ENCODE measurements around the gene RPL13A.
"Not testable (repeated sequence)": the region's sequence is repeated elsewhere in the genome, so short reads cannot be mapped to it uniquely, and the experiment has no call there.

RPL13A gene

DNA sequence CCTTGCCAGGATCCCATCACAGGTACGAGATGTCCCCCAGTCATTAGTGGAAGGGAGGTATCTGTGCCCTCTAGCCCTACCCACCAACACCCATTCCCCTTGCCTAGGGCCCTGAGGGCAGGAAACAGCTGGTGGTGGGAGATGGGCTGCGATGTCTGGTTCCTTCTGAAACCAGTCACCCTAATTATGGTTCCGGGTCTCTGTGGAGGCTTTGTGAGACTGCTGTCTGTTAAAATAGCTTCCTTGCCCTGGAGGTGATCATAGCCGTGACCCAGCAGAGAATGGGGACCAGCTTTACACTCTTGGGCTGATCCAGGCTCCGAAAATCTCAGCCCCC lies 28.9 kb upstream of the RPL13A start:
- DNase-seq: no peak

DNA sequence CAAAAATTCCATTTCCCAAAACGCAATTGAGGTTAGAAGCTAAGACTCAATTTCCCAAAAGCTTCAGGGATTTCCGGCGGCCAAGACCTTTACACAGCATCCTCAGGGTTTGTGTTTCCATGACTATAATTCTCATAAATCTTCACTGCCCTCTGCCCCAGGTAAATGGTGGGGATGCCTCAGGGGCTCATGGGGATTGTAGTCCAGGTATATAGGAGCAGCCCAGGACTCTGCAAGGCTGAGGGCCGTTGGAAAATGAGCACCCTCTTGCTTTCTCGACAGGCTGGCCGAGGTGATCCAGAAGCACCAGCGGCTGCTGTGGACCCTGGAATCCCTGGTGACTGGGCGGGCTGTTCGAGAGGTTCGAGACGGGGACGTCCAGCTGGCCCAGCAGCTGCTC lies 28.0 kb upstream of the RPL13A start:
- DNase-seq: no peak

DNA sequence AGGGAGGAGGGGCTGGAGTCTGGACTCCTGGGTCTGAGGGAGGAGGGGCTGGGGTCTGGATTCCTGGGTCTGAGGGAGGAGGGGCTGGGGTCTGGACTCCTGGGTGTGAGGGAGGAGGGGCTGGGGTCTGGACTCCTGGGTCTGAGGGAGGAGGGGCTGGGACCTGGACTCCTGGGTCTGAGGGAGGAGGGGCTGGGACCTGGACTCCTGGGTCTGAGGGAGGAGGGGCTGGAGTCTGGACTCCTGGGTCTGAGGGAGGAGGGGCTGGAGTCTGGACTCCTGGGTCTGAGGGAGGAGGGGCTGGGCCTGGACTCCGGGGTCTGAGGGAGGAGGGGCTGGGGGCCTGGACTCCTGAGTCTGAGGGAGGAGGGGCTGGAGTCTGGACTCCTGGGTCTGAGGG lies 26.3 kb upstream of the RPL13A start:
- not testable (repeated sequence) for DNase-seq

DNA sequence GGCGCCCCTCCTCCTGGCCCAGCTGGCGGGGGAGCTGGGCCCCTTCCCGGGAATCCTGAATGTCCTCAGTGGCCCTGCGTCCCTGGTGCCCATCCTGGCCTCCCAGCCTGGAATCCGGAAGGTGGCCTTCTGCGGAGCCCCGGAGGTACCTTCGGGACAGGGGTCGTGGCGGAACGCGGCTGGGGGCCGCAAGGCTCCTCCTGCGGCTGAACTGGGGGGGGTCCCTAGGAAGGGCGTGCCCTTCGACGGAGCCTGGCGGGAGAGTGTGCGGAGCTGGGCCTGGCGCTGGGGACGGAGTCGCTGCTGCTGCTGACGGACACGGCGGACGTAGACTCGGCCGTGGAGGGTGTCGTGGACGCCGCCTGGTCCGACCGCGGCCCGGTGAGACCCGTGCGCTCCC lies 25.8 kb upstream of the RPL13A start:
- DNase-seq: no peak

- DNase-seq: no peak
These were observed 24.9 kb upstream of the RPL13A start for GRCh38 chr19:49462492-49462891.

GRCh38 chr19:49463960-49464740 lies 23.3 kb upstream of the RPL13A start:
- no peak for DNase-seq

GRCh38 chr19:49465371-49465770 lies 22.0 kb upstream of the RPL13A start:
- no peak for DNase-seq

- no peak for DNase-seq
These were observed 19.2 kb upstream of the RPL13A start for GRCh38 chr19:49468199-49468598.

DNA sequence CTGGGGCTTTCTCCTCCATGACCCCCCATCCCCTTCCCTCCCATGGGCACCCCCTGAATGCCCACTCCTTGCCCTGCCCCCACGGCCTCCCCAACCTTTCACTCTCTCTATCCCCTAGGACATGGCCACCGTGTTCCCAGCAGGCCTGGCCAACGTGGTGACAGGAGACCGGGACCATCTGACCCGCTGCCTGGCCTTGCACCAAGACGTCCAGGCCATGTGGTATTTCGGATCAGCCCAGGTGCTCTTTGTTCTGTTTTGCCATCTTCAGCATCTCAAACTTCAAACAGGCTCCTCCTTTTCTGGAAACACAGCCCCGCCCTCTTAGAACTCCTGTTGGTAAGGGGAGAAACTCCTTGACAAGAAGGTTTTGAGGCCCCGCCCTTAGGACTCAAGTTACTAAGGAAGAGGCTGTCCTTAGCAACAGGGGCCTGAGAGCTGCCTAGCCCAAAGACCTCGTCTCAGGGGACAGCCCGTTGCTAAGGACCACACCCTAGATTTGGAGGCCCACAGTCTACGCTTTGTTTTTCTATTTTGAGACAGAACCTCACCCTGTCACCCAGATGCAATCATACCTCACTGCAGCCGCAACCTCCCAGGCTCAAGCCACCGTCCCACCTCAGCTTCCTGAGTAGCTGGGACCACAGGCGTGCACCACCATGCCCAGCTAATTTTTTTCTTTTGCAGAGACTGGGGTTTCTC lies 18.5 kb upstream of the RPL13A start:
- no peak for DNase-seq

DNA sequence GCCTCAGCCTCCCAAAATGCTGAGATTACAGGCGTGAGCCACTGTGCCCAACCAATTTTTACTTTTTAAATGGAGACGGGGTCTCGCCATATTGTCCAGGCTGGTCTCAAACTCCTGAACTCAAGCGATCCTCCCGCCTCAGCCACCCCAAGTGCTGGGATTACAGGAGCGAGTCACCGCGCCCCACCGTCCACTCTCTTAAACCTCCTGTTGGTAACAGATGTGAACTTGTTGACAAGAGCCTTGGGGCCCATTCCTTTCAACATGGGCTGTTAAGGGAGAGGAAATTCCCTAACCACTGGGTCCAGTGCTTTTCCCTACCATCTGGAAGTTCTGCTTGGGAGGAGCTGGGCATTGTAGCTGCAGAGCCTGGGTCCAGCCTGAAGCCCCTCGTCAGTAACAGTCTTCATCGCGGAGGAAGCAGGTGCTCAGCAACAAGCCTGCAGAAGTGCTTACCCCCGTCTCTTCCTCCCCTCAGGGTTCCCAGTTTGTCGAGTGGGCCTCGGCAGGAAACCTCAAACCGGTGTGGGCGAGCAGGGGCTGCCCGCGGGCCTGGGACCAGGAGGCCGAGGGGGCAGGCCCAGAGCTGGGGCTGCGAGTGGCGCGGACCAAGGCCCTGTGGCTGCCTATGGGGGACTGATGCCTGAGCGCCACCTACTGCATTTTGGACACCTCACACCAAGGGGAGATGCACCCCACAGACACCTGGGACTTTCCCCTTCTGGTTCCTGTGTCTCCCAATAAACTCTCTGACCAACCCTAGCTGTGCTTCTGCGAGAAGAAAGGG lies 17.4 kb upstream of the RPL13A start:
- no peak for DNase-seq

GRCh38 chr19:49470615-49470978 lies 16.8 kb upstream of the RPL13A start:
- DNase-seq: no peak

- no peak for DNase-seq
These were observed 14.5 kb upstream of the RPL13A start for GRCh38 chr19:49472936-49473335.

DNA sequence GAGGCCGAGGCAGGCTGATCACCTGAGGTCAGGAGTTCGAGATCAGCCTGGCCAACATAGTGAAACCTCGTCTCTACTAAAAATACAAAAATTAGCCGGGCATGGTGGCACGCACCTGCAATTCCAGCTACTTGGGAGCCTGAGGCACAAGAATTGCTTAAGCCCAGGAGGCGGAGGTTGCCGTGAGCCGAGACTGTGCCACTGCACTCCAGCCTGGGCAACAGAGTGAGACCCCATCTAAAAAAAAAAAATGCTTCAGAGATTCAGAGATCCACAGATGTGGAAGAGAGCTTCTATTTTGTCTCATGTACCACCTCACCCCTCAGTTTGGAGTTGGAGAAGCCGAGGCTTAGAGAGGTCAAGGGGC lies 13.9 kb upstream of the RPL13A start:
- not testable (repeated sequence) for DNase-seq

DNA sequence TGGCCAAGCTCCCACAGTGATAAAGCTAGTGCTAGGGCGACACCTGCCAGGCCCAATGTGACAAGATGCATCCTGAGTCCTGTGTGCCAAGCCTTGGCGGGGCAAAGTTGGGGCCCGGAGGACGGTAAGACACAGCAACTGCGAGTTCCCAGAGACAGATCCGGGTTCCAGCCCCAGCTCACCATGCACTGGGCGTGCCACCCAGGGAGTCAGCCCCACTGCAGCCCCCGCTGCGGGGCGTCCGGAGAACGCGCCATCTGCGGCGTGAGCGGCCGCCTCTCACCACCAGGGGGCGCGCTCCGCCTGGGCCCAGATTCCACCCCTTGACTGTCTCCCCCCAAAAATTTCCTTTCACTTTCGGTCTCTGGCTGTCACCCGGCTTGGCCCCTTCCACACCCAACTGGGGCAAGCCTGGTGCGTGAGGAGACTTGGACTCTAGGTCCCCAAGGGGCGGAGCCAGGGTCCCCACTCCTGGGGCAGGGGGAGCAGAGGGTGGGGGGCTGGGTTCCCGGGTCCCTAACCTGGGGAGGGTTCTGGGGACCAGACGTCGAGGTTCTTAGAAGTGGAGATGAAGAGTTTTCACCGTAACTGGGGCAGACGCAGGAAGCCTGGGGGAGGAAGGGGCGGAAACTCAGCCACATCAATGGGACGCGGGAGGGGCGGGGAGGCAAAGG lies 13.4 kb upstream of the RPL13A start, which contains the start of gene FLT3LG:
FLT3LG (plus strand) TSS at position 348 of the 674 bp plus-strand sequence. CDS start 425 bp downstream, outside the sequence.
- peak; percentile 71 for DNase-seq

GRCh38 chr19:49474542-49474924 lies 12.9 kb upstream of the RPL13A start:
- DNase-seq: no peak

- no peak for DNase-seq
These were observed 12.1 kb upstream of the RPL13A start for GRCh38 chr19:49475191-49475917.

- DNase-seq: no peak
These were observed 11.2 kb upstream of the RPL13A start for GRCh38 chr19:49475995-49476880.

- no peak for DNase-seq
These were observed 7.3 kb upstream of the RPL13A start for GRCh38 chr19:49479975-49480628.

GRCh38 chr19:49481020-49481683 lies 6.3 kb upstream of the RPL13A start:
- no peak for DNase-seq

- DNase-seq: no peak
These were observed 1.2 kb upstream of the RPL13A start for GRCh38 chr19:49486232-49486631.

Data from midbrain (tissue), 1 donor.